Measurements from ENCODE around the gene ARHGAP8.
"Not testable (repeated sequence)": the region's sequence is repeated elsewhere in the genome, so short reads cannot be mapped to it uniquely, and the experiment has no call there.

ARHGAP8 gene

DNA sequence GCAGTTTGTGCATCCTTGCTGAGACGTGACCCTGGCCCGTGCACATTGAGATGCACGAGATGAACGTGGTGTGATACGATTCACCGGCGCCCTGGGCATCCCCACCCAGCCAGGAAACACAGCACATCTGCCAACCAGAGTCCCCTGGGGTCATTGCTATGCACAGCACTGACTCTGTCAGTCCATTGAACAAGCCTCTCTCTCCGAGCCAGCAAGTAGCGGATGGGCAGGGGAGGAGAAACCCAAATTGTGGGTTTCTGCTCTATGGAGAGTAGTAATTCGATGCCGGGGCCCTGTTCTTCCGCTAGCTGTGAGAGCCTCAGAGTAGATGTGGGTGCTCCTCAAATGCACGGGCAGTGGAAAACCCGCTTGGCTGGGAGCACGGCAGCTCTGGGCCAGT lies 85.1 kb downstream of the ARHGAP8 start:
- no peak for DNase-seq

DNA sequence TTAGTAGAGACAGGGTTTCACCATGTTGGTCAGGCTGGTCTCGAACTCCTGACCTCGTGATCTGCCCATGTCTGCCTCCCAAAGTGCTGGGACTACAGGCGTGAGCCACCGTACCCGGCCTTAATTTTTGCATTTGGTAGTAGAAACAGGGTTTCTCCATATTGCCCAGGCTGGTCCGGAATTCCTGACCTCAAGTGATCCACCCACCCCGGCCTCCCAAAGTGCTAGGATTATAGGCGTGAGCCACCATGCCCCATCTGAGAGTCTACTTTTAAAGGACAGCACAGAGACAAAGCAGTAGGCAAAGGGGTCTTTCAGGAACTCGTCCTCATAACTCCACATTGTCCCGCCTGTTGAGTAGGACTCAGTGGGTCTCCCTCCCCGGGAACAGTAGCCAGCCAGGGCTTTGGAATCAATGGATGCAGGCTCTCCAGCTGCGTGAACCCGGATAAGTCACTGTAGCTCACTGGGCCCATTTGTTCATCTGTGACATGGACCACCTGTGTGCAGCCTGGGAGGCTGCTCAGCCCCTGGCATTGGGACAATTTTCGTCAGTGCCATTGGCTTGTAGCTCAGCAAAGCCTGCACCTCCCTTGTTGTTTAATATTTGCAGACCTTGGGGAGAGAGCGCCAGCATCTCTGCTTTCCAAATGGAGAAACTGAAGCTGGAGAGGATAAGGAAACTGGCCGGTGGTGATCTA lies 86.1 kb downstream of the ARHGAP8 start:
- DNase-seq: no peak

DNA sequence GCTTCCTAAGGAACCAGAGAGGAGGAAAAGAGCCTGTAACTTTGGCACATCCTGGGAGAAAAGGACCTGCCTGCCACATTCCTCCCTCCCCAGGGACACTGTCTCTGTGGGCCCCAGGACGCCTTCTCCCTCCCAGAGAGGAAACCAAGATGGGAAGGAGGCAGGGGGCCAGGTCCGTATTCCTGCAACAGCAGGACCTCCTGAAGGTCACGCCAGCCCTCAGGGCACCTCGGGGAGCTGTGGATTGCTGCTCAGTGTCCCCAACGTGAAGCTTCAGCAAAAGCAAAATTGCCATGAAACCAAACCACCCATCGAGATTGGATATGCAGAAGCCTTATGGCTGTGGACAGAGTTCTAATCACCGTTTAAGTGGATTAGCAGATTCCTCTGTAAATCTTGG lies 86.7 kb downstream of the ARHGAP8 start:
- DNase-seq: no peak

DNA sequence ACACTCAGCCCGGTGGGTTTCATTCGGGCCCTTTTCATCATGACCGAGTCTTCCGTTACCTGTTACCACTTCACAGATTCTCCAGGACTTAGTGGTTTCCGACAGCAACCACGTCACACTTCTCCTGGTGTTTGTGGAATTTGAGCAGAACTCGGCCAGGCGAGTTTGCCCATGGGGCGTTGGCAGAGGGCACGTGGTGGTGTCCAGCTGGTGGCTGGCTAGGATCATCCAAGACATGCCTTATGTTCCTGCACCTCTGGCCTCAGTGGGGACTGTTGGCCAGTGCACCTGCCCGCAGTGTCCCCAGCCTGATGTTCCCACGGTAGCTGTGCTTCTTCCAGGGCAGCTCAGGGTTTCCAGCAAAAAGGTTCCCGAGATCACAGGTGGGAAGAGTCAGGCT lies 87.3 kb downstream of the ARHGAP8 start:
- no peak for DNase-seq

DNA sequence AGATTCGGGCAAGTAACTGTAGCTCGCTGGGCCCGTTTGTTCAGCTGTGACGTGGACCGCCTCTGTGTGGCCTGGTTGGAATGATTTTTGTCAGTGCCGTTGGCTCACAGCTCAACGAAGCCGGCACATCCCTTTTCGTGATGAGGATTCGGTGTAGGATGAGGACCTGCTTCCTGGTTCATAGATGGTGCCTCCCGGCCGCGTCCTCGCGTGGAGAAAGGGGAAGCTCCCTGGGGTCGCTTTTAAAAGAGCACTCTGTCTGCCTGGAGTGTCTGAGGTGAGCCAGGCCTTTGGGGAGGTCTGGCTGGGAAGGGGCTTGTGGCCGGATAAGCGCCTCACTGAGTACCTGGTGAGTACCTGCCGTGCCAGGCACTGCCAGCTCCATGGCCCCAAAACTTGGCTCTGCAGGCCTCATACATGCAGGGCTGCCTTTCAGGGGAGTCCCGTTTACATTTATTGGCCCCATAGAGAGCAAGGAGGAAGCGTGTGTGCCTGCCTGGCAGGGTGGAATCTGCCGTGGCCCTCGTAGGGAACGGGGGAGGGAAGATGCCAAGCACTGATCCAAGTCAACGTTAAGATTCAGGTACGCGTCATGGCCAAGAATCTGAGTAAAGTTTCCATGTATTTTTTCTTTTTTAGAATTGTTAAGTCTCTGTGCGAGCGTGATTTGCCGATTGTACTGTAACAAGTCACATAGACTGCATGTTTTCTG lies 88.4 kb downstream of the ARHGAP8 start:
- DNase-seq: no peak

DNA sequence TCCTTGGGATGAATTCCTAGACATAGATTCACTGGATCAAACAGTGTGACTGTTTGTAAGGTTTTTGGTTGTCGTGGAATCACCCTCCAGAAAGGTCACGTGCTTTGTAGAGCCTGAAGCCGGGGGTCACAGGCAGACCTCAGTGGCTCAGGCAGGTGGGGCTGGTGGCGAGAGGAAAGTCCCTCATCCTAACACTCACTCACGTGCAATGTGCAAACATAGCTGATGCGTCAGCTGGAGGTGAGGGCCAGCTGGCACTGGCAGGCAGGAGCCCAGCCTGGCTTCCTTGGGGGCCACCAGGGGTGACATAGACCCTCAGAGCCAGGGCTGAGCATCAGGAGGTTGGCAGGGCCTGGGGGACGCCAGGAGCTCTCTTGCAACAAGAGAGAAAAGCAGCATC lies 90.0 kb downstream of the ARHGAP8 start:
- no peak for DNase-seq

DNA sequence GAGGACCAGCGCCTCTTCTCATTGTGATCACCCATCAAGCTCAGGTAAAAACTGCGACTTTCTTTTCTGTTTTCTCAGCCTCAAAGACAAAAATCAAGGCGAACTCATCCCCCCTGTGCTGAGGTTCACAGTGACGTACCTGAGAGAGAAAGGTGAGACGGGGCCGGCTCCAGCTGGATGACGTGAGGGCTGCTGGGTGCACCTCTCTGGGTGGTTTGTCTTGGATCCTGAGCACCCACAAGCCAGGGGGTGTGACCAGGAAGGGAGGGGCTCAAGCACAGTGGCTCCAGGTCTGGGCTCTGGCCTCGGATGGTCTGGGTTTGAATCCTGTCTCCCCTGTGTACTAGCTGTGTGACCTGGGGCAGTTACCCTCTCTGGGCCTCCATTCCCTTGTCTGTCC lies 92.8 kb downstream of the ARHGAP8 start:
- no peak for DNase-seq

DNA sequence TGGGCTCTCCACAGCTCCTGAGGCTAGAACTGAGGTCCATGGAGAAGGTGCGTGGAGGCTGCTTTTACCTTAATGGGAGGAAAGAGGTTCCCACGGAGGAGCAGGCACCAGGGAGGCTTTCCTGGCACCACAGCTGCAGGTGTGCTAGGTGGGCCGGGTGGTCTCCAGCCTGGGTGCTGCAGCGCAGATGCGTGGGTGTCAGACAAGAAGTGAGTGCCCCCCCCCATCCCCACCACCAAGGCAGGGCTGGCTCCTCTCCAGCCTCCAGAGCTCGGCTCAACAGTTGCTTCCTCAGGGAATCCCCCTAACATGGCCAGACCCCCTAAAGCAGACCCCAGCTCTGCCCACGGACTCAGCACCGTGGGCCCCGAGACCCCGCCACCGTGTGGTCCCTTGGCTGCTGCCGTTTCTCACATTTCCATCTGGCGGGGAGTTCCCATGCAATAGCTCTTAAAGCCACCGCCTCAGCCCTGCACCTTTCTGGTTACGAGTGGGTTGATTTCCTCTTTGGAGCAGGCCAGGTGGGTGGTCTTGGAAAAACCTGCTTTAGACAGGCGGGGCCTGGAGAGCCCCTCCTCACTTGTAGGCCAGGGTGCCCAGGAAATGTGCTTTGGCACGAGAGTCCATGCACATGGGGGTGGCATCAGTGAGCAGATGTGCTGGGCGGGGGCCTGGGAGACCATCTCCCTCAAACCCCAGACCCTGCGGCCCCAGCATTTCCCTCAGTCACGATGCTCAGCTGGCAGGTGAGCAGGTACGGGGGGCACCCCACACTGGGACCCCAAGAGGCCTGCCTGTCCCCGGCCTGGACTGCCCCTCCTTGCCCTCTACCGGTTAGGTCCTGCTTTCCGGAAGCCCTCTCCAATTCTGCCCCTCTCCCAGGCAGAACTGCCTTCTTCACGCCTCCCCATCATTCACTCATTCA lies 93.7 kb downstream of the ARHGAP8 start:
- DNase-seq: no peak

DNA sequence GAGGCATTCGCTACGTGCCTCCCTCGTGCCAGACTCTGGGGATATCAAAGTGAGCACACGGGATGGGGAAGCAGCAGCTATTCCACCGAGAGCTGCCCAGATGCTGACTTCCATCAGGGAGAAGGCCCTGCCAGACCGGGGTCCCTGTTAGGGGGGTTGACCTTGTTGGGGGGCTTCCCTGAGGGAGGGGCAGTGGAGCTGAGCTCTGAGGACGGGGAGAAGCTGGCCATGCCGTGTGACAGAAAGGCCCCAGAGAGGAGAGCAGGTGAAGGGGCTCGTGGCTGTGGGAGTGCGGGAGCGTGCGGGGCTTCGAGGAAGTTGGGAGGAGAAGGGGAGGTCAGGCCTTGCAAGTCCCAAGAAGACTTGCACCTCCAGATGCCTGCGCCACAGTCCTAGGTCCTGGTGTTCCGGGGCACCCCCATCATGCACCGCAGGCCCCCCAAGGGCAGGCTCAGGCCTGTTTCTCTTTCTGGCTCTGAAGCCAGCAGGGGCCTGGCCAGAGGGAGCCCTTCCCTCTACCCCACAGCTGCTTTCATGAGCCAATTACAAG lies 94.4 kb downstream of the ARHGAP8 start:
- no peak for DNase-seq

DNA sequence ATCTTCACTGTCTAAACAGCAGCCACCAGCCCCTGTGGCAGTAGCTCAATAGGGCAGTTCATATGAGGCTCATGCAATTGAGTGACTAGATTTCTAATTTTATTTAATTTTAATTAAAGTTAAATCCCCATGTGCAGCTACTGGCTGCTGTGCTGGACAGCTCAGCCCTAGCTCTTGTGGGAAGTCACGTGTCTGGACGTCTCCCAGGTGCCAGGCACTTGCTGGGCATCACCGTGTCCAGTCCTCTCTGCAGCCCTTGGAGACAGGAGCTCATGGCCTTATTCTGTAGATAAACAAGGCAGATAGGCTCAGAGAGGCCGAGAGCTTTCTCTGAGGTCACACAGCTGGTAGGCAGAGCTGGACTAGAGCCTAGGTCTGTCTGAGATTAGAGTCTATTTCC lies 95.0 kb downstream of the ARHGAP8 start:
- no peak for DNase-seq

DNA sequence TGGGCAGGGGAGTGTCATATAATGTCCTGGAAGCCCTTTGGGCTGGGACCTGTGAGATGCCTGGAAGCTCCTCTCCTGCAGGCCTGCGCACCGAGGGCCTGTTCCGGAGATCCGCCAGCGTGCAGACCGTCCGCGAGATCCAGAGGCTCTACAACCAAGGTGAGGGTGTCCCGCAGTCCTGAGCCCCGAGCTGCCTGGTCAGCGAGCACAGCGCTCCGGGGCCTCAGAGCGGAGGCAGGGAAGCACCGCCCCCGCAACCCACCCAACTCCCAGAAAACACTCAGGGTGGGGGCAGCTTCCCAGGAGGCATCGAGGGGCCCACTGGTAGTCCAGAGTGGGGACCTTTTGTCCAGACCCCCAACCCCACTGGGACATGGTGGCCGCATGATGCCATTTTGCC lies 95.5 kb downstream of the ARHGAP8 start:
- no peak for DNase-seq

DNA sequence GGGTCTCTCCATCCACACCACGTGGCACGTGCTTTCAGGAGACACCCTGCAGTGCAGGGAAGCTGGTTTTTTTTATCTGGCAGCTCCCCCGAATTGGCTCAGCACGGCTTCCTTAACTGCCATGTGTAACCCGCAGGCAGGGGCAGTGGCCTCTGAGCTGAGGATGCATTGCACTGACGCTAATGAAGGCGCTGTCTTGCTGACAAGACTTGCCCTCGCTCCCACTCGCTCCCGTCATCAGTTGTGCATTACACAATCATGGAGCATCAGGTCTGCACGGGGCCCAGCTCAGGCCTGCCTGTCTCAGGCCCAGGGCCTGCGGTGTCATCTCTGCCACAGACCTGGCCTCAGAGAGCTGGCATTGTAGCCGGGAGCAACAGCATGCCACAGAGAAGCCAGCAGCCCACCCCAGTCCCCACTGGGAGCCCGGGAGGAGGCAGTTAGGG lies 95.9 kb downstream of the ARHGAP8 start:
- DNase-seq: no peak

DNA sequence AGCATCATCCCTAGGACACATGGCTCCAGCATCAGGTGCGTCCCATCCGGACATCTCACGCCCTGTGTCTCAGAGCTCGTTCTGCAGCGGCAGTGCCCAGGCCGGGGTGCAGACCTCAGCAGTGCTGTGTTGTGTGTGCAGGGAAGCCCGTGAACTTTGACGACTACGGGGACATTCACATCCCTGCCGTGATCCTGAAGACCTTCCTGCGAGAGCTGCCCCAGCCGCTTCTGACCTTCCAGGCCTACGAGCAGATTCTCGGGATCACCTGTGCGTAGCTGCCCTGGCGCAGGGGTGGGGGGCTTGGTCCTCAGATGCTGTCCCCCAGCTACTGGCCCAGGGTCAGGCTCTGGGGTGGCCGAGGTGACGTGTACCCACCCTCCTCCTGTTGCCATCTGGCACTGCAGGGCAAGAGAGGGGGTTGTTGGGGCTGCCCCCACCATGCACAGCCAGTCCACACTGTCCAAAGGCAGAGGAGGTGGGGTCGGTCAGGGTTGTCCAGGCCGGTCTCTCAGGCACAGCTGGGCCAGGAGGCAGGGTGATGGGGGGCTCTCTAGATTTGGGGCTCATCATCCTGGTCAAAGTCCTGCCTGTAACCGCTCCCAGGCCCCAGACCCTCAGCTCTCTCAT lies 96.5 kb downstream of the ARHGAP8 start:
- DNase-seq: no peak

DNA sequence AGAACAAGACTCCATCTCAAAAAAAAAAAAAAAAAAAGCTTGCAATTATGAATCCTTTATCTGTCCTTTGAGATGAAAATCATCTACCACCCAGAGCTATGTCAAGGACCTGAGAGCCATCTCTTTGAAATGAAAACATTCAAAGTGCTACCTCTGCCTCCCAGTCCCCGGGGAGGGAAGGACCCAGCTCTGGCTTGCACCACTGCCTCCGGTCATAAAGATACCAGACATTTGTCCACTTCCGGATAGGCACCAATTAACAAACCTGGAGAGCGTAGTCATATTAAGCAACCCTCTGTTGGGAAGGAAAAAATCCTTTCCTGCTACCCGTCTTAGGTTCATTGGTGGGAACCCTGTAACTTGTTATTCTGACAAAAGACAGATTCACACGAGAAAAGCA lies 98.6 kb downstream of the ARHGAP8 start:
- no peak for DNase-seq

DNA sequence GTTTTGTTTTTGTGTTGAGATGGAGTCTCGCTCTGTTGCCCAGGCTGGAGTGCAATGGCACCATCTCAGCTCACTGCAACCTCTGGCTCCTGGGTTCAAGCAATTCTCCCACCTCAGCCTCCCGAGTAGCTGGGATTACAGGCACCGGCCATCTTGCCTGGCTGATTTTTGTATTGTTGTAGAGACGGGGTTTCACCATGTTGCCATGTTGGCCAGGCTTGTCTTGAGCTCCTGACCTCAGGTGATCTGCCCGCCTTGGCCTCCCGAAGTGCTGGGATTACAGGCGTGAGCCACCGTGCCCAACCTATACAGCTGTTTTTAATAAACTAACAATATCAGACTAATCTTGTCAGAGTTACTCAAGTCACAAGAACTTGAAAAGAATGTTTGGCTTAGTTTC lies 102.3 kb downstream of the ARHGAP8 start:
- not testable (repeated sequence) for DNase-seq

DNA sequence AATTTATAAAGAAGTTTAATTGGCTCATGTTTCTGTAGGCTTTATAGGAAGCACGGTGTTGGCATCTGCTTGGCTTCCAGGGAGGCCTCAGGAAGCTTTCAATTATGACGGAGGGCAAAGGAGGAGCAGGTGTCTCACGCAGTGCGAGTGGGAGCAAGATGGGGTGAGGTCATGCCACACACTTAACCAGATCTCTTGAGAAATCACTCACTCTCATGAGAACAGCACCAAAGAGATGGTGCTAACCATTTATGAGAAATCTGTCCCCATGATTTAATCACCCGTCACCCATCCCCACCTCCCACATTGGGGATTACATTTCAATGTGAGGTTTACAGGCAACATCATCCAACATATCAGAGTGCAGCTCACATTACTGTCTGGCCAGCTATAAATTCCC lies 103.5 kb downstream of the ARHGAP8 start:
- no peak for DNase-seq

DNA sequence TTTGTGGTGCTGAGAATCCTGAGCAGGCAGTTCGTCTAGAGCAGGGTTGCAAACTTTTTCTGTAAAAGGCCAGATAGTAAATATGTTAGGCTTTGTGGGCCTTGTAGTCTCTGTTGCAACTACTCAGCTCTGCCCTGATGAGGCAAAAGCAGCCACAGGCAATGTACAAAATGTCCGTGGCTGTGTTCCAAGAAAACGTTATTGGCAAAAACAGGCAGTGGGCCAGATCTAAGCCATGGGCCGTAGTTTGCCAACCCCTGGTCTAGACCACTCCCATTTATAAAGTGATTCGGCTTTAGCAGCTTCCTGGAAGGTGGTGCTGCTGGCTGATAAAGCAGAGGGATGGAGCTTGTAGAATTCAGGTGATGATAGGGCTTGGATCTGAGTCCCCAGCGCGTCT lies 106.4 kb downstream of the ARHGAP8 start:
- not testable (repeated sequence) for DNase-seq

DNA sequence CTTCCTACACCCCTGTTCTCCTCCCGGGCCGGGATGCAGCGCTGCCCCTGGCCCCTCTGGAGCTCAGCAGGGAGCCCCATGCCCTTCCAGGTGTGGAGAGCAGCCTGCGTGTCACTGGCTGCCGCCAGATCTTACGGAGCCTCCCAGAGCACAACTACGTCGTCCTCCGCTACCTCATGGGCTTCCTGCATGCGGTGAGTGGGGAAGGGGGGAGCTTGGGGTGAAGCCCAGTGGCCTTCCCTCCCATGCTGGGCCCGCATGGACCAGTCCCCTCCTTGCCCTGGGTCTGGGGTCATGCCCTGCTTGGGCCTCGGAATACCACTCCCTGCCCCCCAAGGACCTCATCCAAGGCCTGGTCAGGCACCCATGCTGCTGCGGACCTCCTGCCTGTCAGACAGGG lies 107.3 kb downstream of the ARHGAP8 start:
- DNase-seq: no peak

DNA sequence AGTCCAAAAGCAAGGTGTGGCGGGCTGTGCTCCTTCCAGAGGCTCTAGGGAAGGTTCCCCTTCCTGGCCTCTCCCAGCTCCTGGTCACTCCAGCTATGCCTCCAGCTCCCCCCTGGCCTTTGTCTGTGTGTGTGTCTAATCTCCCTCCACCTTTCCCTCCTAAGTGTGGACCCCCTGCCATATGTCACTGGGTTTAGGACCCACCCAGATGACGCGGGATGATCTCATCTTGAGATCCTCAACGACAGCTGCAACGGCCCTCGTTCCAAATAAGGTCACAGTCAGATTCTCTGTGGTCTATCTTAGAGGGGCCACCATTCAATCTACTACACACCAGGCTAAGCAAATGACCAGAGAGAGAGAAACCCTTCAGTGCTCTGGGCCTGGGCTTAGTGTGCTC lies 107.9 kb downstream of the ARHGAP8 start:
- no peak for DNase-seq

DNA sequence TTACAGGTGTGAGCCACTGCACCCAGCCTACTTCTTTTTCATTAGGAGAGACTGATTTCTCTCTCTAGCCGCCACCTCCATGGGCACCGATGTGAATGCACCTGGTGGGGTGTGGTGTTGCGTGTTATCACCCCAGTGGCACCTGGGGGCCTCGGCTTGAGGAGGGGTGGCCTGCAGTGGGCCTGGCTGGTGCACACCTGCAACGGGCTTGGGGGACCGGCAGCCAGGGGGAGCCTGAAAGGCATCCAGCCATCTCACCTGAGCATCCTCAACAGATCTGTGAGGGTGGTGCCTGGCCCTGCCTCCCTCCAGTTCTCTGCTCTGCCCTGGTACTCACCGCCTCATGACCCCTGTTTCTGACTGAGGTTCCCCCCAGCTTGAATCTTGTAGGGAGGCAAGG lies 108.9 kb downstream of the ARHGAP8 start:
- no peak for DNase-seq

DNA sequence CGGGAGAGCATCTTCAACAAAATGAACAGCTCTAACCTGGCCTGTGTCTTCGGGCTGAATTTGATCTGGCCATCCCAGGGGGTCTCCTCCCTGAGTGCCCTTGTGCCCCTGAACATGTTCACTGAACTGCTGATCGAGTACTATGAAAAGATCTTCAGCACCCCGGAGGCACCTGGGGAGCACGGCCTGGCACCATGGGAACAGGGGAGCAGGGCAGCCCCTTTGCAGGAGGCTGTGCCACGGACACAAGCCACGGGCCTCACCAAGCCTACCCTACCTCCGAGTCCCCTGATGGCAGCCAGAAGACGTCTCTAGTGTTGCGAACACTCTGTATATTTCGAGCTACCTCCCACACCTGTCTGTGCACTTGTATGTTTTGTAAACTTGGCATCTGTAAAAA lies 109.9 kb downstream of the ARHGAP8 start:
- no peak for DNase-seq

DNA sequence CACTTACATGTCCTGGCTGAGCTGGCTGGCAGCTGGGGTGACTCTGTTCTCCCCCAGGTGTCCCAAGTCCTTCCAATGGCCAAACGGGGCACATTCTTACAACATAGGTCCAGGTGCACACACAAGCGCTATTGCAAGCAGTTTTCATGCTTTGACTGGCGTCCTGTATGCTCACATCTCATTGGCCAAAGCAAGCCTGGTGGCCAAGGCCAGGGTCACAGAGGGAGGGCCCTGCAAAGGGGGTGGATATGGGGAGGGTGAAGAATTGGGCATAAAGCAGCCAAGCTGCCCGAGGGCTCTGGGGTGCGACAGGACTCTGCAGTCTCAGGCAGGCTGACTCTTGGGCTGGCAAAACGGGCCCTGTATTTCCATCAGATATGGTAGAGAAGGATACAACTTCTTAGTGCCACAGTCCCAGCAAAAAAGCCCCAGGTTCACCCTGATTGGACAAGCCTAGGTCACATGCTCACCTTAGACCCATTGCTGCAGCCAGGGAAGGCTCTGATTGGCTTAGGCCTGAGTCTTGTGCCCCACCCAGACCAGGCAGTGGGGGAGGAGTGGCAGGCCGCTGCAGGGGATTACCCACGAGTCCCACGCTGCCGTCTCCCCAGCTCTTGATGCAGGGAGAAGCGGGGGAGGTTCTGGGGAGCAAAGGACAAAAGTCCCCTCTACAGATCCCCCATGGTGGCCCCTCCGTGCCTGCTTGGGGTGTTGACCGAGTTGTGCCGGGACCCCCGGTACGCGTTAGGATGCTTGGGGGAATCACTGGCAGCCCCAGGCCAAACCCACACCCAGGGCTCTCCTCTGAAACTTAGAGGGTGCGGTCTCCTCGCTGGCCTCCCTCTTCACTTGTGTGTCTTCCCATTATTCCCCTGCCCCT lies 110.8 kb downstream of the ARHGAP8 start:
- DNase-seq: no peak
